Measurements from ENCODE around the gene ZNF292.

DNA sequence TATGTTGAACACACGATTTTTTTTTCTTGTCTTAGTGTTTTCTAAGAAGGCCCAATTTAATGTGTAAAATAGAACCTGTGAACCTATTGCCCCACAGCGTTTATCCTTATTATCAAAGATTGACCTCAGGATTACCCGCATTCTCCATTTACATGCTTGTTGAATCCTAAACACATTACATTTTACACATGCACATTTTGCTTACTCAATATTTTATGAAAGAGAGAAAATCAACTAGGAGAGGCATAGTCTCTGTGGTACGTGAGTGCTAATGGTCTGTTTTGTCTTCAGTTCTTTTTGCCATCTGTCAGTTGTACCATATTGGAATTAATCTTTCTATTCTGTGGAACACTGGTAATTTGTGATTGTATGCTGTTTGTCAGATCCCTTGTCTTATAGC is 86.9 kb downstream of the ZNF292 start:
- TF ChIP-seq POLR2A (IDR thresholded peaks at IDR 0.05; ENCODE audit: low read depth, low read length), result no peak
- TF ChIP-seq, protein P1, sequence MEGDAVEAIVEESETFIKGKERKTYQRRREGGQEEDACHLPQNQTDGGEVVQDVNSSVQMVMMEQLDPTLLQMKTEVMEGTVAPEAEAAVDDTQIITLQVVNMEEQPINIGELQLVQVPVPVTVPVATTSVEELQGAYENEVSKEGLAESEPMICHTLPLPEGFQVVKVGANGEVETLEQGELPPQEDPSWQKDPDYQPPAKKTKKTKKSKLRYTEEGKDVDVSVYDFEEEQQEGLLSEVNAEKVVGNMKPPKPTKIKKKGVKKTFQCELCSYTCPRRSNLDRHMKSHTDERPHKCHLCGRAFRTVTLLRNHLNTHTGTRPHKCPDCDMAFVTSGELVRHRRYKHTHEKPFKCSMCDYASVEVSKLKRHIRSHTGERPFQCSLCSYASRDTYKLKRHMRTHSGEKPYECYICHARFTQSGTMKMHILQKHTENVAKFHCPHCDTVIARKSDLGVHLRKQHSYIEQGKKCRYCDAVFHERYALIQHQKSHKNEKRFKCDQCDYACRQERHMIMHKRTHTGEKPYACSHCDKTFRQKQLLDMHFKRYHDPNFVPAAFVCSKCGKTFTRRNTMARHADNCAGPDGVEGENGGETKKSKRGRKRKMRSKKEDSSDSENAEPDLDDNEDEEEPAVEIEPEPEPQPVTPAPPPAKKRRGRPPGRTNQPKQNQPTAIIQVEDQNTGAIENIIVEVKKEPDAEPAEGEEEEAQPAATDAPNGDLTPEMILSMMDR (IDR thresholded peaks at IDR 0.05; ENCODE audit: extremely low read depth in 1 of 2, insufficient read depth in 1 of 2, low read depth in 1 of 2, low read length in 2 of 2), result no peak
